K562 (cell line): ENCODE measurements around the gene CFD. TPM values are rescaled to one million over a fixed set of nuclear protein-coding genes. Genes with fewer than 3 reads are reported as not detected.

Source experiments
- ATAC-seq: fragments of 200-7000 bp; cut with Tn5 transposase; 3 replicates; pipeline ENCODE4 v1.9.1; 2020; ENCODE audit warnings: moderate library complexity
- BruUV-seq: library from RNA; stranded (reverse); fragments of 400-500 nt; replicated peaks from 2 replicates; lab custom pipeline; 2021; lab: Mats Ljungman, UMichigan
- CTCF ChIA-PET: fragments of 300-600 bp; formaldehyde crosslinking; extraction: SDS; loops from one replicate; lab custom pipeline; 2021; ENCODE audit warnings: low intra/inter-chr PET ratio; lab: Yijun Ruan, JAX
- POLR2A ChIA-PET: fragments of 300-600, 350-650 bp; sonication (Branson Sonifier 250); formaldehyde crosslinking; extraction: SDS; loops from one replicate; lab custom pipeline; 2021; ENCODE audit warnings: antibody characterized with exemption, inconsistent platforms; lab: Yijun Ruan, JAX
- DNase-seq, 4 experiments: peaks; one replicate each; pipeline versions ENCODE4 v3.0.0 to v3.0.0-alpha.2; 2011 to 2018; ENCODE audit warnings: low spot score in 3 of 4, mixed read lengths in 3 of 4; ENCODE audit errors: extremely low read depth in 1 of 4
- FAIRE-seq: peaks from 2 replicates; lab custom pipeline; 2011; peaks lifted over from hg19 to GRCh38; lab: Jason Lieb, UNC
- H2AFZ ChIP-seq: 2 replicates; pipeline ENCODE4 v1.6.0; 2011; ENCODE audit warnings: low read depth, low read length, control low read depth, inconsistent platforms
- H3K27ac ChIP-seq: fragments of 200-600 bp; 3 replicates; pipeline ENCODE4 v1.8.0; 2011; ENCODE audit warnings: low read depth, mild to moderate bottlenecking, control low read depth, inconsistent platforms, low read length, moderate library complexity, mixed read lengths; ENCODE audit errors: extremely low read depth
- H3K27me3 ChIP-seq, 2 experiments: fragments of 300-600 bp in 1 of 2; 2 replicates in 1 of 2; 3 replicates in 1 of 2; pipeline versions ENCODE4 v1.6.0 to v1.8.0; 2011; ENCODE audit warnings: inconsistent platforms in 2 of 2, low read length in 2 of 2, mild to moderate bottlenecking in 1 of 2, mixed read lengths in 1 of 2, moderate library complexity in 1 of 2; ENCODE audit not compliant: control insufficient read depth in 2 of 2, insufficient read depth in 2 of 2
- H3K36me3 ChIP-seq: fragments of 300-600 bp; 3 replicates; pipeline ENCODE4 v1.8.0; 2011; ENCODE audit warnings: mild to moderate bottlenecking, low read length, inconsistent platforms; ENCODE audit not compliant: control insufficient read depth, insufficient read depth
- H3K4me1 ChIP-seq, 2 experiments: fragments of 200-600 bp in 1 of 2; replicated peaks in 1 of 2; 2 replicates in 1 of 2; 3 replicates in 1 of 2; pipeline versions ENCODE4 v1.5.1 to v1.8.0; 2011; ENCODE audit warnings: inconsistent platforms in 2 of 2, low read length in 2 of 2, mild to moderate bottlenecking in 1 of 2, mixed read lengths in 1 of 2, moderate library complexity in 1 of 2; ENCODE audit not compliant: control insufficient read depth in 2 of 2, insufficient read depth in 2 of 2
- H3K4me2 ChIP-seq: 2 replicates; pipeline ENCODE4 v1.6.1; 2011; ENCODE audit warnings: low read length, control low read depth, inconsistent platforms, mixed read lengths; ENCODE audit not compliant: insufficient read depth
- H3K4me3 ChIP-seq: fragments of 200-600 bp; sonication (generic), shearing (Covaris generic); 2 replicates; pipeline ENCODE4 v1.5.1; 2016; ENCODE audit warnings: control low read depth, inconsistent platforms
- H3K79me2 ChIP-seq: fragments of 200-600 bp; 3 replicates; pipeline ENCODE4 v1.8.0; 2011; ENCODE audit warnings: low read length, inconsistent platforms; ENCODE audit not compliant: control insufficient read depth, insufficient read depth
- H3K9ac ChIP-seq, 2 experiments: 2 replicates each; pipeline versions ENCODE4 v1.6.0 to v1.6.1; 2011; ENCODE audit warnings: low read depth in 2 of 2, low read length in 2 of 2, control low read depth in 1 of 2, inconsistent platforms in 1 of 2, mild to moderate bottlenecking in 1 of 2, mixed read lengths in 1 of 2; ENCODE audit not compliant: insufficient read depth in 1 of 2
- H3K9me1 ChIP-seq: one replicate; pipeline ENCODE4 v1.6.0; 2011; ENCODE audit warnings: inconsistent platforms, mild to moderate bottlenecking, low read length, moderate library complexity; ENCODE audit not compliant: control insufficient read depth, insufficient read depth
- H3K9me3 ChIP-seq: replicated peaks from 2 replicates; pipeline ENCODE4 v1.5.1; 2011; ENCODE audit warnings: low read depth, low read length, inconsistent platforms; ENCODE audit not compliant: control insufficient read depth, insufficient read depth
- H4K20me1 ChIP-seq: replicated peaks from 2 replicates; pipeline ENCODE4 v1.6.1; 2011; ENCODE audit warnings: low read length, inconsistent platforms, mixed read lengths; ENCODE audit not compliant: control insufficient read depth, insufficient read depth
- ARID2 ChIP-seq: fragments of 450-650 bp; IDR thresholded peaks from 2 replicates; pipeline ENCODE4 v1.6.1; 2017; ENCODE audit warnings: antibody characterized with exemption, mild to moderate bottlenecking
- ARID3B ChIP-seq: fragments of 250-450 bp; sonication (Bioruptor Pico); IDR thresholded peaks from 2 replicates; pipeline ENCODE4 v1.4.0; 2020; ENCODE audit warnings: borderline replicate concordance
- CBFA2T3 ChIP-seq: fragments of 450-650 bp; IDR thresholded peaks from 2 replicates; pipeline ENCODE4 v1.6.1; 2017
- FOXO4 ChIP-seq: fragments of 450-650 bp; formaldehyde crosslinking; IDR thresholded peaks from 2 replicates; pipeline ENCODE4 v1.4.0; 2020; ENCODE audit warnings: mild to moderate bottlenecking, moderate library complexity
- HDGF ChIP-seq: fragments of 450-650 bp; IDR thresholded peaks from 2 replicates; pipeline ENCODE4 v1.6.1; 2016
- HEY1 ChIP-seq: fragments of 250-450 bp; sonication (Bioruptor Pico); IDR thresholded peaks from 2 replicates; pipeline ENCODE4 v1.5.0; 2020; ENCODE audit warnings: mild to moderate bottlenecking, moderate library complexity, borderline replicate concordance
- KLF6 ChIP-seq: fragments of 250-450 bp; sonication (Bioruptor Pico); IDR thresholded peaks from 2 replicates; pipeline ENCODE4 v1.4.0; 2020; ENCODE audit warnings: mild to moderate bottlenecking, moderate library complexity, borderline replicate concordance
- LCOR ChIP-seq: sonication (generic); formaldehyde crosslinking; IDR thresholded peaks from 2 replicates; pipeline ENCODE4 v1.8.0; 2022; ENCODE audit warnings: mild to moderate bottlenecking, missing genetic modification reagents
- MBD1 ChIP-seq: fragments of 250-450 bp; sonication (Bioruptor Pico); IDR thresholded peaks from 2 replicates; pipeline ENCODE4 v1.8.0; 2022; ENCODE audit warnings: inconsistent platforms
- NFXL1 ChIP-seq: fragments of 450-650 bp; formaldehyde crosslinking; IDR thresholded peaks from 2 replicates; pipeline ENCODE4 v1.4.0; 2021; ENCODE audit warnings: mild to moderate bottlenecking
- PHB2 ChIP-seq: fragments of 450-650 bp; IDR thresholded peaks from 2 replicates; pipeline ENCODE4 v1.6.1; 2017; ENCODE audit warnings: low read depth
- RB1 ChIP-seq: fragments of 450-650 bp; IDR thresholded peaks from 2 replicates; pipeline ENCODE4 v1.6.1; 2017; ENCODE audit warnings: low read depth, mild to moderate bottlenecking
- RNF2 ChIP-seq: sonication (generic); IDR thresholded peaks from 2 replicates; pipeline ENCODE4 v1.6.1; 2016
- SMARCC2 ChIP-seq: fragments of 450-650 bp; IDR thresholded peaks from 2 replicates; pipeline ENCODE4 v1.6.1; 2017; ENCODE audit warnings: antibody characterized with exemption, moderate library complexity, mild to moderate bottlenecking, low read depth
- TBL1XR1 ChIP-seq, 2 experiments: IDR thresholded peaks; 2 replicates each; pipeline ENCODE4 v1.6.1; 2012; ENCODE audit warnings: improper control_type of control experiment in 2 of 2, low read length in 2 of 2, mild to moderate bottlenecking in 1 of 2
- ZNF133 ChIP-seq: fragments of 250-450 bp; sonication (Bioruptor Pico); IDR thresholded peaks from 2 replicates; pipeline ENCODE4 v1.4.0; 2020; ENCODE audit warnings: mild to moderate bottlenecking
- ZNF740 ChIP-seq, 3 experiments: fragments of 200-800 bp in 1 of 3; sonication (Bioruptor generic) in 1 of 3; sonication (generic) in 1 of 3; formaldehyde crosslinking in 1 of 3; IDR thresholded peaks; 2 replicates each; pipeline versions ENCODE4 v1.6.1 to v1.8.0; 2016 to 2022; ENCODE audit warnings: mild to moderate bottlenecking in 2 of 3, missing compliant biosample characterization in 2 of 3, missing genetic modification characterization in 2 of 3, missing genetic modification reagents in 1 of 3
- WGBS: fragments of 100-300 bp; shearing (Covaris generic); methylation state at CpG from one replicate; pipeline ENCODE4 v1.1.6; 2016; ENCODE audit warnings: low coverage, mixed read lengths; ENCODE audit not compliant: insufficient coverage; ENCODE audit errors: missing lambda C conversion rate; 5-methylcytosine and 5-hydroxymethylcytosine counted together
- in situ Hi-C: fragments of 300-500 bp; cut with MboI; formaldehyde crosslinking; loops from 4 replicates; pipeline ENCODE4 v1.15.0; 2018; ENCODE audit warnings: inconsistent platforms, mixed read lengths
- intact Hi-C: fragments of 100-400 bp; cut with micrococcal nuclease; formaldehyde crosslinking; loops from 2 replicates; pipeline ENCODE4 v1.14.2; 2022
- polyA plus RNA-seq, 8 experiments: library from polyadenylated mRNA; depleted of rRNA in 4 of 8; stranded (reverse) in 5 of 8; unstranded in 3 of 8; fragments of >200 nt; fragmentation: Nextera tagmentation in 2 of 8; fragmentation: Illumina TruSeq in 1 of 8; extraction: Ambion mirVana in 2 of 8; extraction: Trizol in 1 of 8; gene quantifications; 2 replicates each; pipeline versions ENCODE4 v1.2.1 to v1.2.3, GENCODE V29; 2011 to 2014; ENCODE audit warnings: inconsistent platforms in 1 of 8, missing spikeins in 1 of 8
- total RNA-seq, 7 experiments: library from RNA; depleted of rRNA in 6 of 7; stranded (reverse); fragments of >200 nt in 6 of 7; fragmentation: Illumina TruSeq in 2 of 7; extraction: Trizol in 2 of 7; gene quantifications; 2 replicates each; pipeline versions ENCODE4 v1.2.1 to v1.2.3, GENCODE V29; 2011 to 2021; ENCODE audit warnings: low replicate concordance in 1 of 7

CFD gene
- total and polyA plus RNA-seq, 9 of the 15 experiments (the other 6 are each of a cell fraction or from before 2014, with no cell fraction given), result 0.52 to 59.4 (median 7.6) TPM

- 93% methylated on average over 17 of the region's 87 CpGs for WGBS
- in situ Hi-C loops, result no loop called here
- TF ChIP-seq NFXL1 (CRISPR knock-in tag) (no peak), HDGF (no peak), ZNF133 (CRISPR knock-in tag) (no peak), LCOR (CRISPR knock-in tag) (no peak), RB1 (no peak), MBD1 (CRISPR knock-in tag) (no peak), KLF6 (CRISPR knock-in tag) (no peak), PHB2 (no peak), SMARCC2 (no peak), FOXO4 (no peak), RNF2 (no peak), HEY1 (CRISPR knock-in tag) (no peak), TBL1XR1 (IDR thresholded peaks at IDR 0.05; ENCODE audit: low read length in 2 of 2) (no peak), ARID3B (no peak), ARID2 (no peak), ZNF740 (CRISPR knock-in tag; IDR thresholded peaks at IDR 0.05) (no peak), ZNF740 (tag; IDR thresholded peaks at IDR 0.05) (no peak), CBFA2T3 (no peak)
Measured at GRCh38 chr19:813219-814151, 46.0 kb upstream of the CFD start.

More at GRCh38 chr19:813219-814151, 46.0 kb upstream of the CFD start:
- Histone ChIP-seq H2AFZ (no peak overlapping the region), H3K27ac (no peak overlapping the region), H3K27me3 (no peaks in the 10 kb centered on the region), H3K79me2 (peaks cover 6% of the 10 kb centered on the region), H3K9ac (no peak overlapping the region), H3K9me3 (peaks cover 3% of the 10 kb centered on the region), H3K4me1 (peaks cover 0 to 42% of the 10 kb centered on the region in 2 experiments; a peak in 2 of 5 replicates), H3K4me3 (no peak overlapping the region), H4K20me1 (no peaks in the 10 kb centered on the region), H3K9me1 (no peaks in the 10 kb centered on the region), H3K4me2 (no peak overlapping the region), H3K36me3 (peaks cover 67% of the 10 kb centered on the region)
- FAIRE-seq, result no peak
- ChIA-PET CTCF (no interaction called here), POLR2A (interaction anchor here (0.6 to 2.2 kb wide), 2 partner anchors 10 to 14 kb away, joined by 3 to 11 read pairs; no protein-coding TSS in a partner anchor)
- intact Hi-C loops, result no loop called here
- no TSS peak for BruUV-seq
- peak; percentile 6; the same call in 2 of the 3 replicates for ATAC-seq
- DNase-seq, result peak in 2 of 4 experiments; percentile 21
